COLO829 (cell line): ENCODE measurements around the gene MARCHF3.
A peak's percentile ranks its signal among the peaks of the same experiment; 100 is the strongest.
"Not testable (repeated sequence)": the region's sequence is repeated elsewhere in the genome, so short reads cannot be mapped to it uniquely, and the experiment has no call there.

Experiments
- DNase-seq: peaks from one replicate; pipeline ENCODE4 v3.0.0; 2012; ENCODE audit warnings: low spot score

MARCHF3 gene

GRCh38 chr5:126953640-126954039 is 76.7 kb downstream of the MARCHF3 start:
- no peak for DNase-seq

GRCh38 chr5:126949475-126949874 is 80.9 kb downstream of the MARCHF3 start:
- no peak for DNase-seq

GRCh38 chr5:126948453-126948852 is 81.9 kb downstream of the MARCHF3 start:
- DNase-seq, result no peak

GRCh38 chr5:126948011-126948355 is 82.4 kb downstream of the MARCHF3 start:
- DNase-seq, result no peak

GRCh38 chr5:126947146-126948010 is 83.0 kb downstream of the MARCHF3 start:
- DNase-seq, result no peak

GRCh38 chr5:126942908-126943307 is 87.5 kb downstream of the MARCHF3 start:
- not testable (repeated sequence) for DNase-seq

- no peak for DNase-seq
These were observed 89.0 kb downstream of the MARCHF3 start for GRCh38 chr5:126941403-126941802.

- DNase-seq, result no peak
These were observed 90.5 kb downstream of the MARCHF3 start for GRCh38 chr5:126939887-126940286.

GRCh38 chr5:126938466-126938865 is 91.9 kb downstream of the MARCHF3 start:
- DNase-seq, result no peak

GRCh38 chr5:126937771-126938170 is 92.6 kb downstream of the MARCHF3 start:
- DNase-seq, result no peak

GRCh38 chr5:126936775-126937418 is 93.5 kb downstream of the MARCHF3 start:
- DNase-seq, result no peak

- DNase-seq, result no peak
These were observed 98.2 kb downstream of the MARCHF3 start for GRCh38 chr5:126931963-126932660.

- DNase-seq, result no peak
These were observed 102.3 kb downstream of the MARCHF3 start for GRCh38 chr5:126928041-126928440.

- no peak for DNase-seq
These were observed 102.9 kb downstream of the MARCHF3 start for GRCh38 chr5:126927429-126927828.

GRCh38 chr5:126926187-126926586 is 104.2 kb downstream of the MARCHF3 start:
- DNase-seq, result no peak

- DNase-seq, result no peak
These were observed 104.9 kb downstream of the MARCHF3 start for GRCh38 chr5:126925482-126925881.

- DNase-seq, result no peak
These were observed 105.9 kb downstream of the MARCHF3 start for GRCh38 chr5:126924331-126925033.

- no peak for DNase-seq
These were observed 108.9 kb downstream of the MARCHF3 start for GRCh38 chr5:126921241-126922091.

GRCh38 chr5:126920291-126920690 is 110.1 kb downstream of the MARCHF3 start:
- peak; percentile 6 for DNase-seq

- no peak for DNase-seq
These were observed 110.8 kb downstream of the MARCHF3 start for GRCh38 chr5:126919566-126919965.

- DNase-seq, result no peak
These were observed 111.8 kb downstream of the MARCHF3 start for GRCh38 chr5:126918615-126918957.
